ENCODE data around the gene WDFY1.

Gene WDFY1

DNA sequence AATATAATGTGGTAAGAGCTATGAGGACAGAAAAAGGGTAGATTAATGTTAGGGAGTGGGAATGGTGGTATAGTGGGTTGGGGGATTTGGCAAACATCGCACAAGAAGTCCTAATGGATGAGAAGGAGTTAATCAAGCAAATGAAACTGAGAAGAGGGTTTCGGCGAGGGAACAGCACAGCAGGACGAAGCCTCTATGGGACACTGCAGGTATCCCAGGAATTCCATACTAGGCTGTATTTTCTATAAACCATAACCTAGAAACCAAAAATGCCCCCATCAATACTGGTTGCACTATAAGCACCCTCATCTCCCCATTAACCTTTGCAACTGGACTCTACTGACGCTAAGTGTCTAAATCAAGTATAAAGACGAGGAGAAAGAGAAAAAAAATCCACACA is 10.3 kb downstream of the WDFY1 start:
- TF ChIP-seq, protein P1, sequence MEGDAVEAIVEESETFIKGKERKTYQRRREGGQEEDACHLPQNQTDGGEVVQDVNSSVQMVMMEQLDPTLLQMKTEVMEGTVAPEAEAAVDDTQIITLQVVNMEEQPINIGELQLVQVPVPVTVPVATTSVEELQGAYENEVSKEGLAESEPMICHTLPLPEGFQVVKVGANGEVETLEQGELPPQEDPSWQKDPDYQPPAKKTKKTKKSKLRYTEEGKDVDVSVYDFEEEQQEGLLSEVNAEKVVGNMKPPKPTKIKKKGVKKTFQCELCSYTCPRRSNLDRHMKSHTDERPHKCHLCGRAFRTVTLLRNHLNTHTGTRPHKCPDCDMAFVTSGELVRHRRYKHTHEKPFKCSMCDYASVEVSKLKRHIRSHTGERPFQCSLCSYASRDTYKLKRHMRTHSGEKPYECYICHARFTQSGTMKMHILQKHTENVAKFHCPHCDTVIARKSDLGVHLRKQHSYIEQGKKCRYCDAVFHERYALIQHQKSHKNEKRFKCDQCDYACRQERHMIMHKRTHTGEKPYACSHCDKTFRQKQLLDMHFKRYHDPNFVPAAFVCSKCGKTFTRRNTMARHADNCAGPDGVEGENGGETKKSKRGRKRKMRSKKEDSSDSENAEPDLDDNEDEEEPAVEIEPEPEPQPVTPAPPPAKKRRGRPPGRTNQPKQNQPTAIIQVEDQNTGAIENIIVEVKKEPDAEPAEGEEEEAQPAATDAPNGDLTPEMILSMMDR (IDR thresholded peaks at IDR 0.05), result no peak

DNA sequence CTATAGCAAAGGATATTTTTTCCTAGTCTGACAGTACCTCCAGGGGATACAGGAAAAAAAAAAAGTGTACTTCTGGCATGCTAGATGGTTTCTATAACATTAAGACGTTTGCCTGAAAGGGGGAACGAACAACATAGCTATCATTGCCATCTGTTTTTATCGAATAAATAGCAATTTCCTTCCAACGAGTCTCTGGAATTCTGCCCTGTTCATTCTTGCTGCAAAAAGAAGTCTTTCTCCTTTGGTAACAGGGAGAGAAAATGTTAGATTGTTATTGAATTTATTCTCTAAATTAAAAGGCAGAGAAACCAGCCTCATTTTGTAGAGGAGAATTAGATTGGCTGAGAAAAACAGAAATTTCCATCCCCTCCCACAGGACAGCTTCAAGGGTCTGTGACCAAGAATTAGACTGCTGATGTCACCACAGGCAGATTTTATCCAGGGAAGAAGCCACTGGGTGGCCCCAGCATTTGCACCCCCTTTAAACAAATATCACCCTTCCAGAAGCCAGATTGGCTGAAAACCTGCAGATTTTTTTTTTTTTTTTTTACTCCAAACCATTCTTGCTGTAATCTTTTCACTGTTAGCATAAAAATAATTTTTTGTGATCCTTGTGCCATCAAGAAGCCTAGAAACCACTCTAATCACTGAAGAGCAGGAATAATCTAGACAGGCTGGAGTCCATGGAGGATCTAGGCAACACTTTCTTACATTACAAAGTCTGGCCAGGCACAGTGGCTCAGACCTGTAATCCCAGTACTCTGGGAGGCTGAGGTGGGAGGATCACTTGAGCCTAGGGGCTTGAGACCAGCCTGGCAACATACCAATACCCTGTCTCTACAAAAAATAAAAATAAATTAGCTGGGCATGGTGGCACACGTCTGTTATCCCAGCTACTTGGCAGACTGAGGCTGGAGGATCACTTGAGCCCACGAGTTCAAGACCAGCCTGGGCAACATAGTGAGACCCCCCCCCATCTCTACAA is 12.0 kb downstream of the WDFY1 start:
- TF ChIP-seq, protein P1 (IDR thresholded peaks at IDR 0.05), result no peak

DNA sequence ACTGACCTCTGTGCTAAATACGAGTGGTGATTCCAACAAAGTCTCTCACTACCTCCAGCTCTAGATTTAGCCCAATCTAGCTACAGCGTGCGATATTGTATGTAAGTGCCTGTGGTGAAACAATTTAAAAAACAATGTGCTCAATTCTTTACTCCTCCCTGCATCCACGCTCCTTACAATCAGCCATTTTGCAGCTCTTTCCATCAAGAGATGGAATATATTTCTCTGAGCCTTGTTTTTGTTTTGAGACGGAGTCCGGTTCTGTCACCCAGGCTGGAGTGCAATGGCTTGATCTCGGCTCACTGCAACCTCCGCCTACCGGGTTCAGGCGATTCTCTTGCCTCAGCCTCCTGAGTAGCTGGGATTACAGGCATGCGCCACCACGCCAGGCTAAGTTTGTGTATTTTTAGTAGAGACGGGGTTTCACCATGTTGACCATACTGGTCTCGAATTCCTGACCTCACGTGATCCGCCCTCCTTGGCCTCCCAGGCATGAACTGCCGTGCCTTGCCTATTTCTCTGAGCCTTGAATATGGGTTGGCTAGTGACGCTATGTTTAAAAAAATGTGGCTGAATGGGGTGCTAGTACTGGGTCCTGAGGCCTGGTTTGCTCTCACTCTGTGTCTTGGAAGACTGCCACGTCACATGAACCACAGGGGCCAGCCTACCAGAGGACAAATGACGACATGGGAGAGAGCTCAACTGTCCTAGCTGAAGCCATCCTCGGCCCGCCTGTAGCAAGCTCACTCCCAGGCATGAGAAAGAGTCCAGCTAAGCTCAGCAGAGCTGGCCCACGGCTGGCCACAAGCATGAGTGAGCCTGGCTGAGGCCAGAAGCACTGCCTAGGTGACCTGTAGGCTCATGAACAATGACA is 14.8 kb downstream of the WDFY1 start:
- TF ChIP-seq, protein P1 (IDR thresholded peaks at IDR 0.05), result no peak

DNA sequence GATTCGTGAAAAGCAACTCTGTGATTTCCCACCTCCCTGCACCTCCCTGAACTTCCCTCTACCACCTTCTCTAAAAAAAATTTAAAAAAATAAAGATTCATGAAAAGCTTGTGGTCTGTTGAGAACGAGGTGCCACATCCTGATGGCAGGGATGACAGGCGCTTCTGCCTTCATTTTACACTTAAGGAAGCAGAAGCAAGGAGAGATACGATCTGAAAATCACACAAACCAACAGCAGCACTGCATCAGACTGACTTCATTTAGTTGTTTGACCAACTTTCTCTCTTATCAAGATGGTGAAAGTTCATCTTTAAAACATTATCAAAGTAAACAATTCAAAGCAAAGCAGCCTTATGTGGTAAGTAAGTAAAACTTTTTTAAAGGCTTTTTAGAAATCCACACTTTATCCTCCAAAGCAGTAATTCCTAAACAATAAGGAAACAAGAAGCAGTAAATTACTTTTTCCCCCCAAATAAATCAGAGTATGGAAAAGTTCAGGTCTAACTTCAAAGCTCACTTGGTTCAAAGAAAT is 15.5 kb downstream of the WDFY1 start:
- TF ChIP-seq, protein P1 (IDR thresholded peaks at IDR 0.05), result no peak

DNA sequence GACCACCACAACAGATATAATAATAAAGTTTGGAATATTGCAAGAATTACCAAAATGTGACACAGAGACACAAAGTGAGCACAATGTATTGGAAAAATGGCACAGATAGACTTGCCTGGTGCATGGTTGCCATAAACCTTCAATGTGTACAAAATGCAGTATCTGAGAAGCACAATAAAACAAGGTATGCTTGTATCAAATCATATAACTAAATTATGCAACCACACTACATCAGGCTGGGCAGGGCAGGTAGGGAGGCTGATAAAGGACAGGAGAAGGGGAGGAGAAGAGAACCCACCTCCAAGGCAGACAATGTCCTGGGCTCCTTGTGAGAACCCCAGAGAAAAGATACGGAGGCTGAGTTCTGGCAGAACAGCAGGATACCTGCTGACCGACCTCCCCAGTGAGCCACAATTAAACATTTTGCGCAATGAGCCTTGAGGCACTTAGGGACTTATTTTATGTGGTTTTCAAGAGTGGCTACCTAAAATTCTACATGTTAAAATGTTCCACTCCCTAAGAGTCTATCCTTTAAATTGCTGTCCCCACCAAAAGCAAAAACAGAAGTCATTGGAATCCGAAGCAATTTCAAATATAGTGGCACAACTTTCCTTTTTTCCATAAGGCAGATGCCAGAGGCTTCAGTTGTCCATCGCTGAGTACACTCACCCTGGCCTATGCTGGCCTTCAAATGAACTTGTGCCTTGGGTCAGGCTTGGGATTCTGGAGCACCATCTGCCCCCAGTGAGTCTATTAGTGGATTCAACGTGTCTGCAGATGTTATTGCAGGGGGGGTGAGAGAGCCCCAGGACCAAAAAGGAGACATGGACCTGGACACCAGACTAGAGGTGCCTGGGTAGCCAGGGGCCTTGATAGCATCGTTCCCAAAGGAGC is 16.8 kb downstream of the WDFY1 start:
- TF ChIP-seq, protein P1 (IDR thresholded peaks at IDR 0.05), result no peak

DNA sequence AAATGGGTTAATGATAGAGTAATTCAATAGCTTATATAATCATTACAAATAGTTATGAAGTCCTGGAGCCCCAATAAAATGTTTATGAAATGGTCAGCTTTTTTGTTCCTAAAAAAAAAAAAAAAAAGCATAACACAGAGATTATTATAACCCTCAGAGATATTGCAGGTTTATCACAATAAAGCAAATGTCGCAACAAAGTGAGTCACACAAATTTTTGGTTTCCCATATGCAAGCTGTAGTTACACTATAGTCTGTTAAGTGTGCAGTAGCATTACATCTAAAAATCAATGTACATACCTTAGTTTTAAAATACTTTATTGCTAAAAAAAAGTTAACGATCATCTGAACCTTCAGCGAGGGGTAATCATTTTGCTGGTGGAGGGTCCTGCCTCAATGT is 20.0 kb downstream of the WDFY1 start:
- TF ChIP-seq, protein P1 (IDR thresholded peaks at IDR 0.05), result no peak

Measured in LNCAP (cell line).